Pons (tissue), 1 donor: ENCODE data around the gene JAG2.

Experiments
- DNase-seq: peaks from one replicate; pipeline ENCODE4 v3.0.0-alpha.2; 2016; ENCODE audit warnings: low spot score

JAG2 gene

DNA sequence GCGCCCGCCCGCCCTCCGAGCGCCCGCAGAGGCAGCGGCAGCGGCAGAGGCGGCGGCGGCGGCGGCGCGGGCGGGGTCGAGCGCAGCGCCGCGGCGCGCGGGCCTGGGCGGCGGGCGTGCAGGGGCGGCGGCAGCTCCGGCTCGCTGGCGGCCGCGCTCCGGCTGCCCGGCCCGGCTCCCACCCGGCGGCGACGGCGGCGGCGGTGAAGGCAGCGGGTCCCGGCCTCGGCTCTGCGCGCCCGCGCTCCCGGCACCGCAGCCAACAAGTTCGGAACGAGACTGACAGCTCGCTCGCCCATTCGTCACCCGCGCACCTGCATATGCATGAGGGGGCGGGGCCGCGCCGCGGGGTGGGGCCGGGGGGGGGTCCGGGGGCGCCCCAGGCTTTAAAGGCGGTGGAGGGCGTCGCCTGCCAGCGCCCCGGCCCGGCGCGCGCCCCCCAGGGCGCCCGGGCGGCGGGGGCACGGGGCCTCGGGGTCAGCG, at the start of gene JAG2:
Gene JAG2 (minus strand): TSS at position 281 of the 483 bp plus-strand sequence. CDS start 356 bp downstream, outside the sequence.
- no peak for DNase-seq

DNA sequence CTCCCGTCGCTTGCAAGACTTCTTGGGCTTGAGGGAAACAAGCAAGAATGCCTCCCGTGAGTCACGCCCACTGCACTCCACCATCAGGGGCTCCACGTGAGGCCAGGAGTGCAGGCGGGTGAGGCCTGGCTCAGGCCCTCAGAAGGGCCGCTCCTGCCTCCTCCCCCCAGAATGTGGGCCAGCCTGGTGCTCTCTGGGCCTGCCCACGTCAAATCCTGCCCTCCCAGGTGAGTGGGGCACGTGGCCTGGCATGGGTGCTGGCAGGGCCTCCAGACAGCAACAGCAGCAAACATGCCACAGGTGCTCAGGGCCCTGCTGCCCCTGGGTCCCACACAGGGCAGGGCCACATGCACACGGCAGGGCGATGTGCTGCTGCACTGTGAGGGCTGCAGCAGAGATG, 49.2 kb upstream of the JAG2 start:
- no peak for DNase-seq

GRCh38 chr14:105216490-105217247, 48.1 kb upstream of the JAG2 start:
- no peak for DNase-seq

DNA sequence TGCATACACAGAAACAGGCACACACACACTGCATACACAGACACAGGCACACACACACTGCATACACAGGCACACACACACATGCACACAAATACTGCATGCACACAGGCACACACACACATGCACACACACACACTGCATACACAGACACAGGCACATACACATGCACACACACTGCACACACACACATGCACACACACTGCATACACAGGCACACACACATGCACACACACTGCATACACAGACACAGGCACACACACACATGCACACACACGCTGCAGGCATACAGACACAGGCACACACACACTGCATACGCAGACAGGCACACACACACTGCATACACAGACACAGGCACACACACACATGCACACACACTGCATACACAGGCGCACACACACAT, 47.0 kb upstream of the JAG2 start:
- DNase-seq = no peak

GRCh38 chr14:105214324-105214915, 45.8 kb upstream of the JAG2 start:
- DNase-seq = no peak

DNA sequence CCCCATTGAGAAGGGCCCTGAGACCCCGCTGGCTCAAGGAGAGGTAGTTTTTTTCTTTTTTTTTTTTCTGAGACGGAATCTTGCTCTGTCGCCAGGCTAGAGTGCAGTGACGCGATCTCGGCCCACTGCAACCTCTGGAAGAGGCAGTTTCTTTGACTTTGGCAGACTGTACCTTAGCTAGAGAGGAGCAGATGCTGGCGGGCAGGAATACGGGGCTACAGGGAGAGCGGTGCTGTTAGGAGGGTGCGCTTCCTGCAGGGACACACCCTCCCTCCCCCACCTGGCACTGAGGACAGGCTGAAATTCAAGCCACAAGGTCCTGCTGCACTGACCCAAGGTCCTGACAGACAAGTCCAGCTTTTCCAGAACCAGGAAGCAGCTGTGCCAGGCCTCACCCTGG, 44.8 kb upstream of the JAG2 start:
- DNase-seq = no peak

DNA sequence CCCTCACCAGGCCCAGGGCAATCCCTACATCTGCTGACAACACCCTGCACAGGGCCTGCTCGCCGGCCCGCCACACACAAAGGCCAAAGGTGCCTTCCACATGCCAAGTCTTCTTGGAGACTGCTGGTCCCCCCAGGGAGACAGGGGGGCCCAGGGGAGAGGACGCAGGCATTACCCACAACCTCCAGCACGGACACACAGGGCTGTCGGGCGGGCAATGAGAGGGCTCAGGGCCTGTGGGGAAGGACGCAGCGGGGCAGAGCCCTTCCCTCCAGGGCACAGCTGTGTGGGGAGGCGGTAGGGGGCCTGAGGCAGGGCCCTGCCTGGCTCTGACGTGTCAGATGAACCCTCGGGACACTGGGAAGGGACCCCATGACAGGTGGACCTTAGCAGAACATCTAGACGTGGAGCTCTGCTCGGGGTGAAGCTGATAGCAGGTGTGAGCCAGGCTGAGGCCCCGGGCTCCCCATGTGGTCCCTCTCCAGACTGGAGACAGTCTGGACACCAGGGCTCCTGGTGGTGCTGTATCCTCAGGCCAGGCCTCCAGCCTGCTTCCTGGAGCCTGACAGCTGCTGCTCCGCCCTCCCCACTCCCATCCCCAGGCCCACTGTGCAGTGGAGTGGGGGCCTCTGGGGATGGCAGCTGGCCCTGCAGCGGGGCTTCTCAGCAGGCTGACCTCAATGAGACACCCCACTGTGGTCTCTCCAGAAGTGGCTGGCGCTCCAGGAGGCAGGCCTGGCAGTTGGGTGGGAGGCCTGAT, 44.1 kb upstream of the JAG2 start:
- no peak for DNase-seq

- no peak for DNase-seq
Measured at GRCh38 chr14:105211758-105212089, 43.1 kb upstream of the JAG2 start.

- DNase-seq = no peak
Measured at GRCh38 chr14:105211086-105211757, 42.6 kb upstream of the JAG2 start.

GRCh38 chr14:105210266-105211025, 41.9 kb upstream of the JAG2 start:
- DNase-seq = no peak

DNA sequence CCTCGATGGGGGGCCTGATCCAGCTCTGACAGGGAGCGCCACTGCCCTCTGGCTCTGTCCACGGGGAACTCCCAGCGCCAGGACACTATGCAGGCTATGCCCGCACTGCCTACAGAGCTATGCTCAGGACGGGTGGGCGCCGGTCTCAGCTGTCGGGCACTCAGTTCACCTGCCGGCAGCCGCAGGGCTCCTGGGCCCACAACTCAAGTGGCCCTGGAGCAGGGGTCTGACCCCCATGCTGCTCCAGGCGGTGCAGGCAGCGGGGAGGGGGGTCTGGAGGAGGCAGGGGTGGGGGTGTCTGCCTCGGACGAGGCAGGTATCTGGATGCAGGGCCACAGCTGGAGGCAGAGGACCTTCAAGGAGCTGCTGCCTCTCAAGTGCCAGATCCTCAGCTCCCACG, 41.1 kb upstream of the JAG2 start:
- DNase-seq = no peak

GRCh38 chr14:105209091-105209490, 40.5 kb upstream of the JAG2 start:
- no peak for DNase-seq

- DNase-seq = no peak
Measured at GRCh38 chr14:105208738-105209075, 40.1 kb upstream of the JAG2 start.

DNA sequence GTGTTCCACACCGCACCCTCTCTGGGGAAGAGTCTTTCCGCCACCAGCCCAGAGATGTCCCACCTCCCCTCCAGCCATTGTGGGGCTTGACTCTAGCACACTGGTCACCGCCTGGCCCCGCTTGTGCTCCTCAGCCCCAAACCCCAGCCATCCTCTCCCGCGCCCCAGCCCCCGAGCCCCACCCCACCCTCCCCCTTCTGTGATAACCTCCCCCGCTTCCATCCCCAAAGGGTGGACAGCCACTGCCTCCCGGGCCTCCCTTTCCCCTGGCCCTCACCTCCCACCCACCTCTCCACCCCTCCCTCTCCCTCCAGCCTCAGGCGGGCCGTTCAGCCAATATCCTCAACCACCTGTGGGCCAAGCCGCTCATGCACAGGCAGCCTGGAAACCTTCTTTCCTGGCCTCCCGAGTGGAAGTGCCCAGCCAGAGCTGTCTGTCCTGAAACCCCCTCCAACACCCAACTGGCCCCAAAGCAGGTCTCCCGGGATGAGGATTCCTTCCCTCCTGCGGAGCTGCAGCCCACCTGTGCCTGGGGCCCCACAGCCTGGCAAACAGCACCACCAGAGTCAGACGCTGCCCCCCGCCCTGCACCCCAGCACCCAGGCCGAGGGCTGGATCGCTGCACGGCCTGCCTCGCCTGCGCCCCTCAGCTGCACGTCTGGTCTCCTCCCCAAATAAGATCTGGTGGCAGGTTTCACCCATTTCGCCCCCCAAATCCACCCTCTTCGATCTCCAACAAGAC, 39.6 kb upstream of the JAG2 start:
- no peak for DNase-seq

DNA sequence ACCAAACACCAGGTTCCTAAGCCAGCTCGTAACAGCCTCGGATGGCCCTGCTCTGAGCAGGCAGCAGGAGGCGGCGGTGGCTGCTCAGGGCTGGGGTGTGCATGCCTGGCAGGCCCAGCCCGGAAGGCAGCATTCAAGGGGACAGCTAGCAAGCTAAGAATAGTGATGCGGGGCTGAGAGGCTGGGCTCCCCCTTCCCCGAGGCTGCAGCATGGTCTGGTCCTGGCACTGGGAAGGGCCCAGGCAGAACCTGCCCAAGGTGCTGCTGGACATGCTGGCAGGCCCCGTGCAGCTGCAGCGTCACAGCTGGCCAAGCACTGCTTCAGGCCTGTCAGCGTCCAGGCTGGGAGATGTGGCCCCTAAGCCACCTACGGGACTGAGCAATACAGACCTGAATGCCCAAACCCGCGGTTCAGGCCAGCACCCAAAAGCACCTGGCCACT, 38.9 kb upstream of the JAG2 start:
- DNase-seq = no peak

DNA sequence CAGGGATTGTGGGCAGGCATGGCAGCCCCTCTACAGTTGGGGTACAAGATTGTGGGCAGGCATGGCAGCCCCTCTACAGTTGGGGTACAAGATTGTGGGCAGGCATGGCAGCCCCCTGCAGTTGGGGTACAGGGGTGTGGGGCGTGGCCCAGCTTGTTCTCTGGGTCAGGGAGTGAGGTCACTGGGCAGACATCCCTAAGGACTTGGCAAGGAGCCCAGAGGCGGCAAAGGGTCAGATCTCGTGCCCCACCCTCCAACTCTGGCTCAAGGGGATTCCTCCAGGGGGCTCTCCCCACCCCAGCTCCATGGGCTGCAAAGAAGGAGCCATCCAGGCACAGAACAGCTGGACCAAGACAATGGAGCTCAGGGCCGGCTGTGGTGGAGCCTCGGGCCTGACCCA, 38.3 kb upstream of the JAG2 start:
- no peak for DNase-seq

- no peak for DNase-seq
Measured at GRCh38 chr14:105205673-105206208, 37.2 kb upstream of the JAG2 start.

DNA sequence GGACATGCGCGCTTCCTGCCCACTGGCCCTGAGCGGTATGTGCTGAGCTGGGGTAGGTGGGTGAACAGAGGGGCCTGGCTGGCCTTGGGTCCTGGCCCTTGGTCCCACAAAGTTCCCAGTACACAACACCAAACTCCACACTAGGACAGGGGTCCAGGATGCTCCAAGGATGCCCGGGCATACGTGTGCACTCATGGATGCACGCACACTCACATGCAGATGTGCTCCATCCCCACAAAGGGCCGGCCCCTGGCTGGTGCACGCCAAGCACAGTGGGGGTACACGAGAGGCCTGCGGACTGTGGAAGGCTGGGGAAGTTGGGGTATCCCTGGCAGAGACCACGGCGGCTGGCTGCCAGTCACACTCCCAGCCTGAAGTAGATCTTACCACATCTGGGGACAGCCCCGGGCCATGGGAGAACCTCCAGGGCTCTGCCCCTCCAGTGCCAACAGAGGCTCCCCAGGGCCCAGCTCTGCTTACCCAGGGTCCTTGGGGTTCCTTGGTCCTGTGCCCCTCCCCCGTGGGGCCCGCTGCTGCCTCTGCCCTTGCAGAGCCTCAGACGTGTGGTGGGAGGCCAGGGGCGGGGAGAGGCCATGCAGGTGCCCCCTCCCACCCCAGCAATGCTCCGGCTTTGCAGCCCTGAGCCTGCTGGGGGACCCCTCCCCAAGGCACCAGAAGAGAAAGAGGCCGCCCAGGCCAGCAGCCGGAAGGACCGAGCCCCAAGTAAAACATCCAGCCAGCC, 36.5 kb upstream of the JAG2 start:
- no peak for DNase-seq

DNA sequence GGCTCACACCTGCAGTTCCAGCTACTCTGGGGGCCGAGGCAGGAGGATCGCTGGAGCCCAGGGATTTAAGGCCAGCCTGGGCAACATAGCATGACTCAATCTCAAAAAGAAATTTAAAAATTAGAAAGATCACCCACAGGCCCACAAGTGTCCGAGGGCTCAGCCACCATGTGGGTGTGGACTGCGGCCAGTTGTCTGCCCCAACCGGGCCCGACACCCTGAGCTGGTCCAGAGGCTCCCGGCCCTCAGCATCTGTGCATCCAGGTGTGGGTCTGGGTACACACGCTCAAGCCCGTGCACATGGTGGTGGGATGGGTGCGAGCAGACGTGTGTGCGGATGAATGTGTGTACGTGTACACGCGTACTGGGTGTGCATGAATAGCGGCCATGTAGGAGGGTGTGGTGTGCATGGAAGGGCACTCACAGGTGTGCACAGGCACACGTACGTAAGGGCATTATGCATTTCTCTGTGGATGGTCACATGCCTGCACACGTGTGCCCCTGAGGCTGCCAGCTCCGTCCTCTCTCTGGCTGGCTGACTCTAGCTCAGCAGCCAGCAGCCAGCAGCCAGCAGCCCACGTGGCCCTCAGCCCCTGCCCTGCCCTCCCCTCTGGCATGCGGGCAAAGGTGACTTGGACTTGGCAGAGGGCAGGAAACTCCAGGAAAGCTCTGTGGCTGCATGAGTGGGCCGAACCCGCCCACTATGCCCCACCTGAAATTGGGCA, 35.8 kb upstream of the JAG2 start:
- DNase-seq = peak; percentile 74
